Muscle layer of colon (tissue), 2 donors: ENCODE measurements around the gene QRSL1.

Experiments used
- H3K27ac ChIP-seq: one replicate; pipeline ENCODE4 v1.7.0; 2013; ENCODE audit warnings: low read depth, mild to moderate bottlenecking, low read length, moderate library complexity
- H3K27me3 ChIP-seq, 2 donors: one replicate each; pipeline ENCODE4 v1.7.0; 2013; ENCODE audit warnings: low read length in 2 of 2, mild to moderate bottlenecking in 2 of 2; ENCODE audit not compliant: insufficient read depth in 2 of 2, control insufficient read depth in 1 of 2
- H3K36me3 ChIP-seq: one replicate; pipeline ENCODE4 v1.7.0; 2013; ENCODE audit warnings: mild to moderate bottlenecking, low read length; ENCODE audit not compliant: insufficient read depth
- H3K4me1 ChIP-seq: one replicate; pipeline ENCODE4 v1.7.0; 2013; ENCODE audit warnings: mild to moderate bottlenecking, low read length; ENCODE audit not compliant: insufficient read depth
- H3K4me3 ChIP-seq, 2 donors: one replicate each; pipeline ENCODE4 v1.7.0; 2013; ENCODE audit warnings: low read length in 2 of 2, low read depth in 1 of 2, mild to moderate bottlenecking in 1 of 2, moderate library complexity in 1 of 2
- H3K9ac ChIP-seq: one replicate; pipeline ENCODE4 v1.7.0; 2013; ENCODE audit warnings: low read length
- H3K9me3 ChIP-seq: one replicate; pipeline ENCODE4 v1.7.0; 2013; ENCODE audit warnings: mild to moderate bottlenecking, low read length
- donor health status: abdominal sarcoma.
- donor health status: Adenocarcinoma of cecum.

The QRSL1 gene

DNA sequence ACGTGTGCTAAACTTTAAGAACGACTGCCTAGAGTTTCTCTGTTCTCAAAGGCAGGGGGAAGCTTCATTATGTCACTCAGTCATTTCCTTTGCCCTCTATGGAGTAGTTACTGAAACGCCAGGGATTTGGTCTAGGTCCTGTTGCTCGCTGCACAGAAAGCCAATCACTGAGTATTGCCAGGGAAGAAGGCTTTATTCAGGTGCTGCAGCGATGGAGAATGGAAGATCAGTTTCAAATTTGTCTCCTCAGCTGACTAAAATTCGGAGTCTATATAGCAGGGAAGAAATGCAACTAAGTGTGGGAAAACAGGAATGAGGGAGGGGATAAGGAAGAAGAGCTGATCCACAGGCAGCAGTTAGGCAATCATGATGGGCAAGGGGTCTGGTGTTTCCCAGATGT, 75.8 kb downstream of the QRSL1 start:
- no peaks in the 10 kb centered on the region for H3K9me3 ChIP-seq
- H3K27ac ChIP-seq: no peak overlapping the region
- H3K36me3 ChIP-seq: no peaks in the 10 kb centered on the region
- no peaks in the 10 kb centered on the region for H3K4me1 ChIP-seq
- no peak overlapping the region for H3K9ac ChIP-seq
- H3K4me3 ChIP-seq: no peak overlapping the region
- H3K27me3 ChIP-seq: no peaks in the 10 kb centered on the region

- Histone ChIP-seq H3K9ac (no peak overlapping the region), H3K27me3 (no peaks in the 10 kb centered on the region), H3K27ac (no peak overlapping the region), H3K36me3 (no peaks in the 10 kb centered on the region), H3K4me1 (no peaks in the 10 kb centered on the region), H3K9me3 (no peaks in the 10 kb centered on the region), H3K4me3 (no peak overlapping the region)
Measured at GRCh38 chr6:106710580-106710979, 81.2 kb downstream of the QRSL1 start.

DNA sequence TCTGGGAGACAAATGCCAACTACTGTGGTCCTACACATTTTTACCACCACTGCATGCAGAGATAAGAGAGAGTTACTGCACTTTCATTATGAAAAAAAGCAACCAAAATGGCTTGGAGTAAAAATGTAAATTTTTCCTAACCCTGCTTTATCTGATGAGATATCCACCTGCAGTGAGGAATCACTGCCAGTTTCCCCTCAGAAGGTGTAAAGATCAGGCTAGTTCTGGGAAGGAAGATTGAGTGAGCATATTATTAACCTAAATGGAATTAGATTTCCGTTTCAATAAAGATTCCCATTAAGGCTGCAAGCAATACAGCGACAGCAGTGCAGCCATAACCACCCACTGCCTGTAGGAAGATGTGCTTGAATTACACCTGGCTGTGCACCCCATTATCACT, 84.9 kb downstream of the QRSL1 start:
- no peaks in the 10 kb centered on the region for H3K9me3 ChIP-seq
- H3K4me3 ChIP-seq: no peak overlapping the region
- H3K9ac ChIP-seq: no peak overlapping the region
- H3K27me3 ChIP-seq: no peaks in the 10 kb centered on the region
- H3K4me1 ChIP-seq: no peaks in the 10 kb centered on the region
- no peaks in the 10 kb centered on the region for H3K36me3 ChIP-seq
- no peak overlapping the region for H3K27ac ChIP-seq

DNA sequence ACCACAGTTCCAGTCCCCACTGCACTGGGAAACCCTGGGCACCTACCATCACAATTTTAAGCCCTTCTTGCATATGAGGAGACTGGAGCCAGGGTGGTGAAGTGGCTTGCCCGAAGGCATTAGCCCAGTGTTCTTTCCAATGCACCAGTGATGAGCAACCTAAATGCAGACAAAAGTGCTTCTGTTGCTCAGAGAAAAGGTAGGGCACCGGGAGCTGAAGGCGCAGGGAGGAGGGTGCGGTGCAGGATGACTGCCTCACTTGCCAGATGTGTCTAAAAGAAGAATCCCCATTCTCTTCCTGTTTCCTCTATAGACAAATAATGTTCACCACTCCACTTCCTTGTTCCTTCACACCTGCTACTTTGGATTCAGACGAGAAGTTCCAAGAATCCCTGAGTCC, 86.5 kb downstream of the QRSL1 start:
- no peaks in the 10 kb centered on the region for H3K36me3 ChIP-seq
- H3K9me3 ChIP-seq: no peaks in the 10 kb centered on the region
- H3K27ac ChIP-seq: no peak overlapping the region
- no peak overlapping the region for H3K9ac ChIP-seq
- H3K4me3 ChIP-seq: no peak overlapping the region
- H3K4me1 ChIP-seq: no peaks in the 10 kb centered on the region
- no peaks in the 10 kb centered on the region for H3K27me3 ChIP-seq

DNA sequence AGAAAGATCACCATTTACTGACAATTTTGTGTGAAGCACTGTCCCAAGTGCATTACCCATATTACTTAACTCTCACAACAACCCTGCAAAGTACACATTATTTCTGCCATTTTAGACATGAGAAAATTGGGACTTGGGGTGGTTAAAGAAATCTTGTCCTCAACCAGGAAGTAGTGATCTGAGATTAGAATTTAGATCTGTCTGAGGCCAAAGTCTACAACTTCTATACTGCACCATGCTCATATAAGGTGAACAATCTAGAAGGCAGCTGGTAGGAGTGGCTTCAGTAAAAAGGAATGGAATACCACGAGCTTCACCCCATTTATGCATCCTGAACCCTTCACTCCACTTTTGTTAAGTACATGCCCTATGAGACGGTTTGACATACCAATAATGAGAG, 87.6 kb downstream of the QRSL1 start:
- H3K9ac ChIP-seq: no peak overlapping the region
- H3K9me3 ChIP-seq: no peaks in the 10 kb centered on the region
- no peak overlapping the region for H3K27ac ChIP-seq
- H3K27me3 ChIP-seq: no peaks in the 10 kb centered on the region
- H3K36me3 ChIP-seq: no peaks in the 10 kb centered on the region
- no peaks in the 10 kb centered on the region for H3K4me1 ChIP-seq
- no peak overlapping the region for H3K4me3 ChIP-seq
